ENCODE results near the gene PPP1R3C. TPM values are rescaled to one million over a fixed set of nuclear protein-coding genes. Genes with fewer than 3 reads are reported as not detected.

Gene PPP1R3C
- total RNA-seq, 2 experiments from 2014 or later = not detected

- Mint-ChIP-seq H3K4me1 (no peaks in the 10 kb centered on the region), H3K27ac (no peak overlapping the region), H3K36me3 (no peaks in the 10 kb centered on the region), H3K27me3 (peaks cover 15% of the 10 kb centered on the region), H3K9me3 (ENCODE audit: low read depth) (peaks cover 2% of the 10 kb centered on the region), H3K4me3 (no peak overlapping the region)
- CTCF ChIA-PET = no interaction called here
- ATAC-seq (no peak), DNase-seq (no peak)
Measured at GRCh38 chr10:91602449-91602848, 30.4 kb downstream of the PPP1R3C start.

GRCh38 chr10:91601212-91601611 is 31.7 kb downstream of the PPP1R3C start:
- Mint-ChIP-seq H3K9me3 (ENCODE audit: low read depth) (peaks cover under 1% of the 10 kb centered on the region), H3K4me3 (no peak overlapping the region)

GRCh38 chr10:91598211-91598977 is 34.5 kb downstream of the PPP1R3C start:
- Mint-ChIP-seq H3K36me3 (no peaks in the 10 kb centered on the region), H3K27me3 (peaks cover 12% of the 10 kb centered on the region), H3K4me1 (no peaks in the 10 kb centered on the region), H3K9me3 (ENCODE audit: low read depth) (no peaks in the 10 kb centered on the region), H3K4me3 (no peak overlapping the region), H3K27ac (no peak overlapping the region)
- DNase-seq (no peak), ATAC-seq (no peak)
- CTCF ChIA-PET = no interaction called here

More at GRCh38 chr10:91601212-91601611, 31.7 kb downstream of the PPP1R3C start:
- no peaks in the 10 kb centered on the region for H3K4me1 Mint-ChIP-seq
- CTCF ChIA-PET = no interaction called here
- no peaks in the 10 kb centered on the region for H3K36me3 Mint-ChIP-seq
- DNase-seq = no peak
- H3K27ac Mint-ChIP-seq = no peak overlapping the region
- peaks cover 20% of the 10 kb centered on the region for H3K27me3 Mint-ChIP-seq
- ATAC-seq = no peak

GRCh38 chr10:91597197-91597881 is 35.5 kb downstream of the PPP1R3C start:
- no peak overlapping the region for H3K4me3 Mint-ChIP-seq
- no peaks in the 10 kb centered on the region for H3K4me1 Mint-ChIP-seq
- H3K36me3 Mint-ChIP-seq = no peaks in the 10 kb centered on the region
- DNase-seq (no peak), ATAC-seq (no peak)
- no peaks in the 10 kb centered on the region for H3K9me3 Mint-ChIP-seq (ENCODE audit: low read depth)
- no peak overlapping the region for H3K27ac Mint-ChIP-seq
- peaks cover 14% of the 10 kb centered on the region for H3K27me3 Mint-ChIP-seq
- CTCF ChIA-PET = no interaction called here

- DNase-seq (no peak), ATAC-seq (no peak)
- no peak overlapping the region for H3K4me3 Mint-ChIP-seq
- H3K36me3 Mint-ChIP-seq = no peaks in the 10 kb centered on the region
- H3K9me3 Mint-ChIP-seq (ENCODE audit: low read depth) = no peaks in the 10 kb centered on the region
- H3K4me1 Mint-ChIP-seq = no peaks in the 10 kb centered on the region
- H3K27ac Mint-ChIP-seq = no peak overlapping the region
- CTCF ChIA-PET = no interaction called here
- H3K27me3 Mint-ChIP-seq = peaks cover 14% of the 10 kb centered on the region
Measured at GRCh38 chr10:91596825-91597196, 36.1 kb downstream of the PPP1R3C start.

GRCh38 chr10:91593834-91594233 is 39.0 kb downstream of the PPP1R3C start:
- CTCF ChIA-PET = interaction anchor here (1.3 kb wide), 1 partner anchor 42 kb away, joined by 3 read pairs; no protein-coding TSS in a partner anchor

GRCh38 chr10:91593366-91593765 is 39.5 kb downstream of the PPP1R3C start:
- Mint-ChIP-seq H3K36me3 (no peaks in the 10 kb centered on the region), H3K27me3 (peaks cover 16% of the 10 kb centered on the region), H3K27ac (no peak overlapping the region), H3K4me1 (no peaks in the 10 kb centered on the region), H3K4me3 (no peak overlapping the region), H3K9me3 (ENCODE audit: low read depth) (no peaks in the 10 kb centered on the region)
- DNase-seq (no peak), ATAC-seq (no peak)
- CTCF ChIA-PET = interaction anchor here (1.3 kb wide), 1 partner anchor 42 kb away, joined by 3 read pairs; no protein-coding TSS in a partner anchor

More at GRCh38 chr10:91593834-91594233, 39.0 kb downstream of the PPP1R3C start:
- H3K36me3 Mint-ChIP-seq = no peaks in the 10 kb centered on the region
- H3K4me3 Mint-ChIP-seq = no peak overlapping the region
- ATAC-seq (no peak), DNase-seq (no peak)
- no peaks in the 10 kb centered on the region for H3K4me1 Mint-ChIP-seq
- H3K27me3 Mint-ChIP-seq = peaks cover 16% of the 10 kb centered on the region
- H3K27ac Mint-ChIP-seq = no peak overlapping the region
- no peaks in the 10 kb centered on the region for H3K9me3 Mint-ChIP-seq (ENCODE audit: low read depth)

- H3K4me1 Mint-ChIP-seq = no peaks in the 10 kb centered on the region
- DNase-seq = no peak
- no peak overlapping the region for H3K27ac Mint-ChIP-seq
- no peaks in the 10 kb centered on the region for H3K36me3 Mint-ChIP-seq
- no peak for ATAC-seq
- no peak overlapping the region for H3K4me3 Mint-ChIP-seq
- peaks cover 20% of the 10 kb centered on the region for H3K27me3 Mint-ChIP-seq
- H3K9me3 Mint-ChIP-seq (ENCODE audit: low read depth) = no peaks in the 10 kb centered on the region
- CTCF ChIA-PET = no interaction called here
Measured at GRCh38 chr10:91592266-91592975, 40.5 kb downstream of the PPP1R3C start.

- peaks cover 18% of the 10 kb centered on the region for H3K27me3 Mint-ChIP-seq
- CTCF ChIA-PET = no interaction called here
- no peaks in the 10 kb centered on the region for H3K4me1 Mint-ChIP-seq
- no peak overlapping the region for H3K4me3 Mint-ChIP-seq
- H3K9me3 Mint-ChIP-seq (ENCODE audit: low read depth) = no peaks in the 10 kb centered on the region
- no peaks in the 10 kb centered on the region for H3K36me3 Mint-ChIP-seq
- H3K27ac Mint-ChIP-seq = no peak overlapping the region
- DNase-seq = no peak
- no peak for ATAC-seq
Measured at GRCh38 chr10:91591797-91592174, 41.1 kb downstream of the PPP1R3C start.

GRCh38 chr10:91590904-91591796 is 41.7 kb downstream of the PPP1R3C start:
- Mint-ChIP-seq H3K4me1 (no peaks in the 10 kb centered on the region), H3K36me3 (no peaks in the 10 kb centered on the region), H3K27me3 (peaks cover 20% of the 10 kb centered on the region), H3K4me3 (no peak overlapping the region), H3K9me3 (ENCODE audit: low read depth) (no peaks in the 10 kb centered on the region), H3K27ac (no peak overlapping the region)
- ATAC-seq (no peak), DNase-seq (no peak)
- CTCF ChIA-PET = no interaction called here

GRCh38 chr10:91590142-91590903 is 42.5 kb downstream of the PPP1R3C start:
- Mint-ChIP-seq H3K9me3 (ENCODE audit: low read depth) (no peaks in the 10 kb centered on the region), H3K36me3 (no peaks in the 10 kb centered on the region), H3K4me3 (no peak overlapping the region), H3K27me3 (peaks cover 18% of the 10 kb centered on the region), H3K27ac (no peak overlapping the region), H3K4me1 (no peaks in the 10 kb centered on the region)
- no peak for ATAC-seq
- DNase-seq = no peak
- CTCF ChIA-PET = no interaction called here

GRCh38 chr10:91589658-91590035 is 43.2 kb downstream of the PPP1R3C start:
- Mint-ChIP-seq H3K4me1 (no peaks in the 10 kb centered on the region), H3K27ac (no peak overlapping the region), H3K36me3 (no peaks in the 10 kb centered on the region), H3K9me3 (ENCODE audit: low read depth) (no peaks in the 10 kb centered on the region), H3K4me3 (no peak overlapping the region), H3K27me3 (peaks cover 22% of the 10 kb centered on the region)
- ATAC-seq (no peak), DNase-seq (no peak)
- CTCF ChIA-PET = no interaction called here
